Measurements from ENCODE around the gene SPOCK1. TPM values are rescaled to one million over a fixed set of nuclear protein-coding genes. Genes with fewer than 3 reads are reported as not detected.

Gene SPOCK1
- total and polyA plus RNA-seq, 7 donors, result 4.2 to 52.7 (median 16.0) TPM

GRCh38 chr5:137209232-137209809, 289.8 kb downstream of the SPOCK1 start:
- TF ChIP-seq, protein P1, sequence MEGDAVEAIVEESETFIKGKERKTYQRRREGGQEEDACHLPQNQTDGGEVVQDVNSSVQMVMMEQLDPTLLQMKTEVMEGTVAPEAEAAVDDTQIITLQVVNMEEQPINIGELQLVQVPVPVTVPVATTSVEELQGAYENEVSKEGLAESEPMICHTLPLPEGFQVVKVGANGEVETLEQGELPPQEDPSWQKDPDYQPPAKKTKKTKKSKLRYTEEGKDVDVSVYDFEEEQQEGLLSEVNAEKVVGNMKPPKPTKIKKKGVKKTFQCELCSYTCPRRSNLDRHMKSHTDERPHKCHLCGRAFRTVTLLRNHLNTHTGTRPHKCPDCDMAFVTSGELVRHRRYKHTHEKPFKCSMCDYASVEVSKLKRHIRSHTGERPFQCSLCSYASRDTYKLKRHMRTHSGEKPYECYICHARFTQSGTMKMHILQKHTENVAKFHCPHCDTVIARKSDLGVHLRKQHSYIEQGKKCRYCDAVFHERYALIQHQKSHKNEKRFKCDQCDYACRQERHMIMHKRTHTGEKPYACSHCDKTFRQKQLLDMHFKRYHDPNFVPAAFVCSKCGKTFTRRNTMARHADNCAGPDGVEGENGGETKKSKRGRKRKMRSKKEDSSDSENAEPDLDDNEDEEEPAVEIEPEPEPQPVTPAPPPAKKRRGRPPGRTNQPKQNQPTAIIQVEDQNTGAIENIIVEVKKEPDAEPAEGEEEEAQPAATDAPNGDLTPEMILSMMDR (IDR thresholded peaks at IDR 0.05), result no peak
- Histone ChIP-seq H3K9me3 (no peaks in the 10 kb centered on the region), H3K27me3 (ENCODE audit: insufficient read depth in 3 of 3, low read length in 2 of 3) (no peaks in the 10 kb centered on the region), H3K4me3 (no peak overlapping the region), H3K4me1 (peaks cover 3% of the 10 kb centered on the region), H3K27ac (peak overlapping the region; percentile 51), H3K36me3 (ENCODE audit: insufficient read depth in 1 of 2, low read depth in 1 of 2) (no peaks in the 10 kb centered on the region)
- intact Hi-C loops (cut with DNase I), result loop anchor here in 1 of 2 donors (5.0 kb wide), 1 partner anchor 407 kb away; no protein-coding TSS in a partner anchor
- no peak for DNase-seq
- 27 to 50% (median 30%) methylated on average over 9 of the region's 9 CpGs for WGBS, 3 donors
- ATAC-seq, result peak; percentile 47 to 75 (median 61)

- DNase-seq (no peak), ATAC-seq (peak in 2 of 4 donors; percentile 30 to 41)
- Histone ChIP-seq H3K9me3 (no peaks in the 10 kb centered on the region), H3K36me3 (ENCODE audit: insufficient read depth in 1 of 2, low read depth in 1 of 2) (no peaks in the 10 kb centered on the region), H3K4me1 (peaks cover 3% of the 10 kb centered on the region), H3K27me3 (ENCODE audit: insufficient read depth in 3 of 3, low read length in 2 of 3) (no peaks in the 10 kb centered on the region), H3K27ac (no peak overlapping the region), H3K4me3 (no peak overlapping the region)
- TF ChIP-seq, protein P1 (IDR thresholded peaks at IDR 0.05), result no peak
- intact Hi-C loops (cut with DNase I), result loop anchor here in 1 of 2 donors (5.0 kb wide), 1 partner anchor 405 kb away; no protein-coding TSS in a partner anchor
- 63 to 81% (median 66%) methylated on average over 4 of the region's 4 CpGs for WGBS, 3 donors
Observed at GRCh38 chr5:137207023-137207760, 291.9 kb downstream of the SPOCK1 start.

DNA sequence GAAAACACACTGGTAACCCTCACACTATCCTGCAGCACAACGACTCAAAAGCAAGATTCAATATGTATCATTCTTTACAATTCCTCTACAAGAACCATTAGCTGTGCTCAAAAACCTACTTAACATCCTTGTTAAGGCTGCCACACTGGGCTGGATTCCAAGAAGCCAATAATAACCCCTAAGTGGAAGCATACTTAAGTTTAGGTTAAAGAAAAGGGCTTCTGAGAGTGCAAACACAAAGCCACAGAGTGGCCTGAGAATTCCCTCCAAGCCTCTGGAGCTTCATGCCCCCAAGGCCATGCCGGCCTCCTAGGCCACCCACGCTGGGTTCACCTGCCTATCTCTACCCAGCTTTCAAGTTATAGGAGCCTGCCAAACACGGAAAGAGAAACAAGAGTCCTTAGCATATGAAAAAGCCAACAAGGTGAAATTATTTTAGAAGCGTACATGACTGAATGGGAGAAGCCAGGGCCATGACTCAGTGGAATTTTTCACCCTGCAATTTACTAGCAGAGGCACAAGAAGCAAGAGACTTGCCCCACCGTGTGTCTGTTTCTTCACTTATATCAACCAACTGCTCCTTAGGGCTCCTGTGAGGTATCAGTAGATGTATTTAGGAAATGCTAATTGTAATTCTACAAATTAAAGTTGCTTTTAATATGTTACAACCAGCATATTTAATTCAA, 293.0 kb downstream of the SPOCK1 start:
- 67 to 77% (median 70%) methylated on average over 6 of the region's 6 CpGs for WGBS, 3 donors
- Histone ChIP-seq H3K4me3 (no peak overlapping the region), H3K27me3 (ENCODE audit: insufficient read depth in 3 of 3, low read length in 2 of 3) (no peaks in the 10 kb centered on the region), H3K9me3 (no peaks in the 10 kb centered on the region), H3K36me3 (ENCODE audit: insufficient read depth in 1 of 2, low read depth in 1 of 2) (no peaks in the 10 kb centered on the region), H3K4me1 (peaks cover 3% of the 10 kb centered on the region), H3K27ac (no peak overlapping the region)
- DNase-seq (no peak), ATAC-seq (peak in 3 of 4 donors; percentile 31 to 56 (median 39))
- TF ChIP-seq, protein P1 (IDR thresholded peaks at IDR 0.05), result no peak
- intact Hi-C loops (cut with DNase I), result loop anchor here in 1 of 2 donors (5.0 kb wide), 1 partner anchor 404 kb away; no protein-coding TSS in a partner anchor

- Histone ChIP-seq H3K36me3 (ENCODE audit: insufficient read depth in 1 of 2, low read depth in 1 of 2) (no peaks in the 10 kb centered on the region), H3K9me3 (no peaks in the 10 kb centered on the region), H3K4me1 (peaks cover 3% of the 10 kb centered on the region), H3K4me3 (no peak overlapping the region), H3K27ac (no peak overlapping the region), H3K27me3 (ENCODE audit: insufficient read depth in 3 of 3, low read length in 2 of 3) (no peaks in the 10 kb centered on the region)
- intact Hi-C loops (cut with DNase I), result loop anchor here in 1 of 2 donors (5.0 kb wide), 1 partner anchor 403 kb away; no protein-coding TSS in a partner anchor
- WGBS, 3 donors, result 59 to 67% (median 65%) methylated on average over 6 of the region's 6 CpGs
- TF ChIP-seq, protein P1 (IDR thresholded peaks at IDR 0.05), result no peak
- ATAC-seq (no peak), DNase-seq (no peak)
Observed at GRCh38 chr5:137205231-137206027, 293.7 kb downstream of the SPOCK1 start.
